ENCODE measurements around the gene IREB2.

DNA sequence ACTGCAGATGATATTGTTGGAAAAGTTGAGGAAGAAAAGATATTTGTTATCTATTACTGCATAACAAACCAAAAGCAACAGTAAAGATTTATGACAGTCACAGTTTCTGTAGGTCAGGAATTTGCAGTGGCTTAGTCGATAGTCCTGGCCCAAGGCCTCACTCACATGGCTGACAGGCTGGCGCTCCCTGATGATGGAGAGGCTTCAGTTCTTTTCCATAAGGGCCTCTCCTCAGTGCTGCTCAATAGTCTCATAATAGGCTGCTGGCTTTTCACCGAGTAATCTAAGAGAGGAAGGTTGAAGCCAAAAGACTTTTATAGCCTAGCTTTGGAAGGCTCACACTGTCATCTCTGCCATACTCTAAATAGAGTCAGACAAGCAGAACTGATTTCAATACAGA is 17.7 kb downstream of the IREB2 start:
- TF ChIP-seq, protein P1, sequence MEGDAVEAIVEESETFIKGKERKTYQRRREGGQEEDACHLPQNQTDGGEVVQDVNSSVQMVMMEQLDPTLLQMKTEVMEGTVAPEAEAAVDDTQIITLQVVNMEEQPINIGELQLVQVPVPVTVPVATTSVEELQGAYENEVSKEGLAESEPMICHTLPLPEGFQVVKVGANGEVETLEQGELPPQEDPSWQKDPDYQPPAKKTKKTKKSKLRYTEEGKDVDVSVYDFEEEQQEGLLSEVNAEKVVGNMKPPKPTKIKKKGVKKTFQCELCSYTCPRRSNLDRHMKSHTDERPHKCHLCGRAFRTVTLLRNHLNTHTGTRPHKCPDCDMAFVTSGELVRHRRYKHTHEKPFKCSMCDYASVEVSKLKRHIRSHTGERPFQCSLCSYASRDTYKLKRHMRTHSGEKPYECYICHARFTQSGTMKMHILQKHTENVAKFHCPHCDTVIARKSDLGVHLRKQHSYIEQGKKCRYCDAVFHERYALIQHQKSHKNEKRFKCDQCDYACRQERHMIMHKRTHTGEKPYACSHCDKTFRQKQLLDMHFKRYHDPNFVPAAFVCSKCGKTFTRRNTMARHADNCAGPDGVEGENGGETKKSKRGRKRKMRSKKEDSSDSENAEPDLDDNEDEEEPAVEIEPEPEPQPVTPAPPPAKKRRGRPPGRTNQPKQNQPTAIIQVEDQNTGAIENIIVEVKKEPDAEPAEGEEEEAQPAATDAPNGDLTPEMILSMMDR (IDR thresholded peaks at IDR 0.05) = no peak
- TF ChIP-seq, protein P2, sequence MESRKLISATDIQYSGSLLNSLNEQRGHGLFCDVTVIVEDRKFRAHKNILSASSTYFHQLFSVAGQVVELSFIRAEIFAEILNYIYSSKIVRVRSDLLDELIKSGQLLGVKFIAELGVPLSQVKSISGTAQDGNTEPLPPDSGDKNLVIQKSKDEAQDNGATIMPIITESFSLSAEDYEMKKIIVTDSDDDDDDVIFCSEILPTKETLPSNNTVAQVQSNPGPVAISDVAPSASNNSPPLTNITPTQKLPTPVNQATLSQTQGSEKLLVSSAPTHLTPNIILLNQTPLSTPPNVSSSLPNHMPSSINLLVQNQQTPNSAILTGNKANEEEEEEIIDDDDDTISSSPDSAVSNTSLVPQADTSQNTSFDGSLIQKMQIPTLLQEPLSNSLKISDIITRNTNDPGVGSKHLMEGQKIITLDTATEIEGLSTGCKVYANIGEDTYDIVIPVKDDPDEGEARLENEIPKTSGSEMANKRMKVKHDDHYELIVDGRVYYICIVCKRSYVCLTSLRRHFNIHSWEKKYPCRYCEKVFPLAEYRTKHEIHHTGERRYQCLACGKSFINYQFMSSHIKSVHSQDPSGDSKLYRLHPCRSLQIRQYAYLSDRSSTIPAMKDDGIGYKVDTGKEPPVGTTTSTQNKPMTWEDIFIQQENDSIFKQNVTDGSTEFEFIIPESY (IDR thresholded peaks at IDR 0.05; ENCODE audit: borderline replicate concordance, low read depth) = no peak
- TF ChIP-seq EP300 (IDR thresholded peaks at IDR 0.05; ENCODE audit: borderline replicate concordance in 1 of 2, low read depth in 1 of 2, low read length in 1 of 2) (no peak), SMC3 (IDR thresholded peaks at IDR 0.05; ENCODE audit: low read depth, low read length) (no peak), SIN3A (IDR thresholded peaks at IDR 0.05; ENCODE audit: borderline replicate concordance, low read depth, low read length) (no peak), FOXJ3 (CRISPR knock-in tag; IDR thresholded peaks at IDR 0.05) (no peak)
- TF ChIP-seq, protein P3, sequence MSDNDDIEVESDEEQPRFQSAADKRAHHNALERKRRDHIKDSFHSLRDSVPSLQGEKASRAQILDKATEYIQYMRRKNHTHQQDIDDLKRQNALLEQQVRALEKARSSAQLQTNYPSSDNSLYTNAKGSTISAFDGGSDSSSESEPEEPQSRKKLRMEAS (IDR thresholded peaks at IDR 0.05; ENCODE audit: low read depth) = no peak

Data from SK-N-SH (cell line).